A549 (cell line): ENCODE data around the gene ARHGEF6.

Experiments
- BHLHE40 ChIP-seq: IDR thresholded peaks from 2 replicates; pipeline ENCODE4 v1.6.1; 2012; ENCODE audit warnings: low read depth, low read length, inconsistent platforms
- CHD4 ChIP-seq: fragments of 200-600 bp; sonication (generic); IDR thresholded peaks from 2 replicates; pipeline ENCODE4 v1.6.1; 2016; ENCODE audit warnings: antibody characterized with exemption, mild to moderate bottlenecking, borderline replicate concordance
- ELK1 ChIP-seq: fragments of 150-350 bp; IDR thresholded peaks from 2 replicates; pipeline ENCODE4 v1.6.1; 2014; ENCODE audit warnings: low read depth, mild to moderate bottlenecking, low read length
- GATA3 ChIP-seq: IDR thresholded peaks from 2 replicates; pipeline ENCODE4 v1.6.1; 2012; ENCODE audit warnings: borderline replicate concordance
- HOXB5 ChIP-seq: fragments of 250-450 bp; sonication (Bioruptor Pico); IDR thresholded peaks from 2 replicates; pipeline ENCODE4 v1.5.0; 2020; ENCODE audit warnings: mild to moderate bottlenecking, moderate library complexity
- JUN ChIP-seq, 2 experiments: fragments of >200 bp; sonication (Bioruptor Twin); formaldehyde crosslinking; IDR thresholded peaks; 2 replicates in 1 of 2; 3 replicates in 1 of 2; pipeline ENCODE4 v1.6.1; 2016 to 2017
- MAFK ChIP-seq: fragments of 450-650 bp; IDR thresholded peaks from 2 replicates; pipeline ENCODE4 v1.6.1; 2014; ENCODE audit not compliant: partially characterized antibody
- MAX ChIP-seq: IDR thresholded peaks from 2 replicates; pipeline ENCODE4 v1.6.1; 2012
- POLR2A ChIP-seq: IDR thresholded peaks from 2 replicates; pipeline ENCODE4 v1.6.1; 2012; ENCODE audit warnings: mild to moderate bottlenecking, low read length
- RFX5 ChIP-seq: fragments of 450-650 bp; IDR thresholded peaks from 2 replicates; pipeline ENCODE4 v1.7.1; 2014; ENCODE audit warnings: antibody characterized with exemption, mild to moderate bottlenecking, moderate library complexity
- SMC3 ChIP-seq: fragments of >200 bp; sonication (Bioruptor Twin); formaldehyde crosslinking; IDR thresholded peaks from 3 replicates; pipeline ENCODE4 v1.6.1; 2018; ENCODE audit warnings: inconsistent platforms
- ZC3H11A ChIP-seq: fragments of 450-650 bp; IDR thresholded peaks from 2 replicates; pipeline ENCODE4 v1.6.1; 2014; ENCODE audit warnings: antibody characterized with exemption, mild to moderate bottlenecking
- TF ChIP-seq, protein P1 (sequence below): fragments of >200 bp; sonication (Bioruptor Twin); formaldehyde crosslinking; IDR thresholded peaks from 3 replicates; pipeline ENCODE4 v1.5.1; 2016
- TF ChIP-seq, protein P2 (sequence below): fragments of 200-600 bp; sonication (generic); IDR thresholded peaks from 2 replicates; pipeline ENCODE4 v1.6.1; 2016; ENCODE audit warnings: antibody characterized with exemption, mild to moderate bottlenecking, moderate library complexity

GRCh38 chrX:136650811-136651210 lies 129.9 kb downstream of the ARHGEF6 start:
- TF ChIP-seq POLR2A (no peak), ELK1 (no peak), JUN (IDR thresholded peaks at IDR 0.05) (no peak), HOXB5 (CRISPR knock-in tag) (no peak), RFX5 (no peak), GATA3 (no peak), CHD4 (no peak), ZC3H11A (no peak), BHLHE40 (no peak), SMC3 (no peak), MAFK (no peak), MAX (no peak)
- TF ChIP-seq, protein P1, sequence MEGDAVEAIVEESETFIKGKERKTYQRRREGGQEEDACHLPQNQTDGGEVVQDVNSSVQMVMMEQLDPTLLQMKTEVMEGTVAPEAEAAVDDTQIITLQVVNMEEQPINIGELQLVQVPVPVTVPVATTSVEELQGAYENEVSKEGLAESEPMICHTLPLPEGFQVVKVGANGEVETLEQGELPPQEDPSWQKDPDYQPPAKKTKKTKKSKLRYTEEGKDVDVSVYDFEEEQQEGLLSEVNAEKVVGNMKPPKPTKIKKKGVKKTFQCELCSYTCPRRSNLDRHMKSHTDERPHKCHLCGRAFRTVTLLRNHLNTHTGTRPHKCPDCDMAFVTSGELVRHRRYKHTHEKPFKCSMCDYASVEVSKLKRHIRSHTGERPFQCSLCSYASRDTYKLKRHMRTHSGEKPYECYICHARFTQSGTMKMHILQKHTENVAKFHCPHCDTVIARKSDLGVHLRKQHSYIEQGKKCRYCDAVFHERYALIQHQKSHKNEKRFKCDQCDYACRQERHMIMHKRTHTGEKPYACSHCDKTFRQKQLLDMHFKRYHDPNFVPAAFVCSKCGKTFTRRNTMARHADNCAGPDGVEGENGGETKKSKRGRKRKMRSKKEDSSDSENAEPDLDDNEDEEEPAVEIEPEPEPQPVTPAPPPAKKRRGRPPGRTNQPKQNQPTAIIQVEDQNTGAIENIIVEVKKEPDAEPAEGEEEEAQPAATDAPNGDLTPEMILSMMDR = no peak
- TF ChIP-seq, protein P2, sequence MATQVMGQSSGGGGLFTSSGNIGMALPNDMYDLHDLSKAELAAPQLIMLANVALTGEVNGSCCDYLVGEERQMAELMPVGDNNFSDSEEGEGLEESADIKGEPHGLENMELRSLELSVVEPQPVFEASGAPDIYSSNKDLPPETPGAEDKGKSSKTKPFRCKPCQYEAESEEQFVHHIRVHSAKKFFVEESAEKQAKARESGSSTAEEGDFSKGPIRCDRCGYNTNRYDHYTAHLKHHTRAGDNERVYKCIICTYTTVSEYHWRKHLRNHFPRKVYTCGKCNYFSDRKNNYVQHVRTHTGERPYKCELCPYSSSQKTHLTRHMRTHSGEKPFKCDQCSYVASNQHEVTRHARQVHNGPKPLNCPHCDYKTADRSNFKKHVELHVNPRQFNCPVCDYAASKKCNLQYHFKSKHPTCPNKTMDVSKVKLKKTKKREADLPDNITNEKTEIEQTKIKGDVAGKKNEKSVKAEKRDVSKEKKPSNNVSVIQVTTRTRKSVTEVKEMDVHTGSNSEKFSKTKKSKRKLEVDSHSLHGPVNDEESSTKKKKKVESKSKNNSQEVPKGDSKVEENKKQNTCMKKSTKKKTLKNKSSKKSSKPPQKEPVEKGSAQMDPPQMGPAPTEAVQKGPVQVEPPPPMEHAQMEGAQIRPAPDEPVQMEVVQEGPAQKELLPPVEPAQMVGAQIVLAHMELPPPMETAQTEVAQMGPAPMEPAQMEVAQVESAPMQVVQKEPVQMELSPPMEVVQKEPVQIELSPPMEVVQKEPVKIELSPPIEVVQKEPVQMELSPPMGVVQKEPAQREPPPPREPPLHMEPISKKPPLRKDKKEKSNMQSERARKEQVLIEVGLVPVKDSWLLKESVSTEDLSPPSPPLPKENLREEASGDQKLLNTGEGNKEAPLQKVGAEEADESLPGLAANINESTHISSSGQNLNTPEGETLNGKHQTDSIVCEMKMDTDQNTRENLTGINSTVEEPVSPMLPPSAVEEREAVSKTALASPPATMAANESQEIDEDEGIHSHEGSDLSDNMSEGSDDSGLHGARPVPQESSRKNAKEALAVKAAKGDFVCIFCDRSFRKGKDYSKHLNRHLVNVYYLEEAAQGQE = no peak
